Skeletal muscle tissue (tissue), 4 donors: Measurements from ENCODE around the gene CD200R1. TPM values are rescaled to one million over a fixed set of nuclear protein-coding genes. Genes with fewer than 3 reads are reported as not detected.

Experiments
- H3K27ac ChIP-seq: one replicate; pipeline ENCODE4 v1.7.0; 2013; ENCODE audit warnings: mild to moderate bottlenecking, low read depth, low read length, inconsistent platforms
- H3K27me3 ChIP-seq, 3 donors: one replicate each; pipeline ENCODE4 v1.7.0; 2013; ENCODE audit warnings: low read length in 3 of 3; ENCODE audit not compliant: control insufficient read depth in 3 of 3, insufficient read depth in 3 of 3
- H3K36me3 ChIP-seq, 3 donors: one replicate each; pipeline ENCODE4 v1.7.0; 2013; ENCODE audit warnings: low read length in 3 of 3; ENCODE audit not compliant: control insufficient read depth in 3 of 3, insufficient read depth in 3 of 3
- H3K4me1 ChIP-seq, 3 donors: one replicate each; pipeline ENCODE4 v1.7.0; 2013; ENCODE audit warnings: low read length in 3 of 3, mild to moderate bottlenecking in 3 of 3; ENCODE audit not compliant: control insufficient read depth in 3 of 3, insufficient read depth in 3 of 3
- H3K4me3 ChIP-seq, 3 donors: one replicate each; pipeline ENCODE4 v1.7.0; 2013; ENCODE audit warnings: low read length in 3 of 3
- H3K9ac ChIP-seq, 3 donors: one replicate each; pipeline ENCODE4 v1.7.0; 2013; ENCODE audit warnings: low read length in 3 of 3, mild to moderate bottlenecking in 3 of 3, moderate library complexity in 2 of 3, low read depth in 1 of 3
- H3K9me3 ChIP-seq, 3 donors: one replicate each; pipeline ENCODE4 v1.7.0; 2013; ENCODE audit warnings: low read length in 3 of 3; ENCODE audit not compliant: control insufficient read depth in 3 of 3
- total RNA-seq: library from RNA; depleted of rRNA; stranded (reverse); fragments of >200 nt; gene quantifications from one replicate; pipeline ENCODE4 v1.2.3, GENCODE V29; 2014
- donor health status: Osteomylitis.

The CD200R1 gene
- total RNA-seq, 1 donor from 2014 or later: 5.7 TPM

DNA sequence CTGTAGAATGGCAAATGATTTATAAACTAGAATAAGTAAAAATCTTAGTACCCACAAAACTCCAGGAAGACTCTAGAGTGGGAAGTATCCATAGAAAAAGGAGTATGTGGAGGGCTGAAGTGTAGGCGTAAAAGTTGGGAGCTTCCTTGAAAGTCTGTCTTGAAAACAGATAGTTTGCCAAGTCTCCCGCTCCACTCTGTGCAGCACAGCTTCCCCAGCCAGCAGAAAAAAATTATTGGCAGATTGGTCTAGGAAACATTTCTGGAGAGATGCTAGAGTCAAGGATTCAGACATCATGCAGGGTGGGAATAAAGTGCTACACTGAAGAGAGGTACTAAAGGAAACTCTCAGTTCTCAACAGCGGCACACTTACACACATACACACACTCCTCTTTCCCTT, 74.8 kb downstream of the CD200R1 start:
- no peak overlapping the region for H3K9ac ChIP-seq
- peaks cover 0 to 3% (median 2%) of the 10 kb centered on the region in 3 donors for H3K9me3 ChIP-seq
- H3K36me3 ChIP-seq: no peaks in the 10 kb centered on the region
- H3K4me3 ChIP-seq: peak overlapping the region in 1 of 3 donors; percentile 4
- no peaks in the 10 kb centered on the region for H3K4me1 ChIP-seq
- no peaks in the 10 kb centered on the region for H3K27me3 ChIP-seq
- H3K27ac ChIP-seq: no peak overlapping the region

- H3K36me3 ChIP-seq: no peaks in the 10 kb centered on the region
- H3K27ac ChIP-seq: no peak overlapping the region
- H3K27me3 ChIP-seq: no peaks in the 10 kb centered on the region
- no peak overlapping the region for H3K4me3 ChIP-seq
- H3K4me1 ChIP-seq: no peaks in the 10 kb centered on the region
- H3K9ac ChIP-seq: no peak overlapping the region
- no peaks in the 10 kb centered on the region for H3K9me3 ChIP-seq
These were observed 77.1 kb downstream of the CD200R1 start for GRCh38 chr3:112897791-112898190.

- Histone ChIP-seq H3K9me3 (no peaks in the 10 kb centered on the region), H3K27me3 (no peaks in the 10 kb centered on the region), H3K4me1 (no peaks in the 10 kb centered on the region), H3K4me3 (no peak overlapping the region), H3K9ac (no peak overlapping the region), H3K27ac (no peak overlapping the region), H3K36me3 (no peaks in the 10 kb centered on the region)
These were observed 80.6 kb downstream of the CD200R1 start for GRCh38 chr3:112894258-112894657.

- no peaks in the 10 kb centered on the region for H3K9me3 ChIP-seq
- H3K36me3 ChIP-seq: no peaks in the 10 kb centered on the region
- no peaks in the 10 kb centered on the region for H3K4me1 ChIP-seq
- no peak overlapping the region for H3K27ac ChIP-seq
- no peak overlapping the region for H3K4me3 ChIP-seq
- no peaks in the 10 kb centered on the region for H3K27me3 ChIP-seq
- no peak overlapping the region for H3K9ac ChIP-seq
These were observed 85.5 kb downstream of the CD200R1 start for GRCh38 chr3:112889357-112889756.

DNA sequence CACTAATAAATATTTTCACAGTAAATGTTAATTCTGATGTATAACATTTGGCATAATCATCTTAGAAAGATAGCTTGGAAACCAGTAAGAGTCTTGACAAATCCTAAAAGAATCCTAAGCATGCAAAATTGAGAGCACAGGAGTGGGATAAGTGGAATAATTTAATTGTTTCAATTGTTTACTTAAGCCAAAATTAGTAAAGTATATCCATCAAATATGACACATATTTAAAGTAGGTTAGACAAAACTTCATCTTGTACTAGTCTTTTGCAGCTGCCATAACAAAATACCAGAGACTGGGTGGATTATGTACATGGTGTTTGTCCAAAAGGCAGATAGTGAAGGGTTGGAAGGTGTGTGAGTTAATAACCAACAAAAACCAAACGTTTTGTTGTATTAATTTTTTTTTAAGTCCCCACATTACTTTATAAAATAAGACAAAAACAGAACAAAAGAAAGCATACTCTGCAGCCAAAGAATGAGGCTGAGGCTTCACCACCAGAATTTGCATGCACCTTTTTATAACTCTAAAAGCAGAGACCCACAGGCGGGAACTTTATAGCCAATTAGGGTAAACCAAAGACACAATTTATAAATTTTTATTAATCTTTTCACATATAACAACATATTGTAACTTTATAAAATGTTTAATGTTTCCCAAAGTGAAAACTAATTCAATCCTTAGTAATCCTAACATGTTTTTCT, 86.4 kb downstream of the CD200R1 start:
- H3K27ac ChIP-seq: no peak overlapping the region
- no peaks in the 10 kb centered on the region for H3K36me3 ChIP-seq
- no peak overlapping the region for H3K4me3 ChIP-seq
- H3K4me1 ChIP-seq: no peaks in the 10 kb centered on the region
- no peaks in the 10 kb centered on the region for H3K9me3 ChIP-seq
- H3K9ac ChIP-seq: no peak overlapping the region
- H3K27me3 ChIP-seq: no peaks in the 10 kb centered on the region

DNA sequence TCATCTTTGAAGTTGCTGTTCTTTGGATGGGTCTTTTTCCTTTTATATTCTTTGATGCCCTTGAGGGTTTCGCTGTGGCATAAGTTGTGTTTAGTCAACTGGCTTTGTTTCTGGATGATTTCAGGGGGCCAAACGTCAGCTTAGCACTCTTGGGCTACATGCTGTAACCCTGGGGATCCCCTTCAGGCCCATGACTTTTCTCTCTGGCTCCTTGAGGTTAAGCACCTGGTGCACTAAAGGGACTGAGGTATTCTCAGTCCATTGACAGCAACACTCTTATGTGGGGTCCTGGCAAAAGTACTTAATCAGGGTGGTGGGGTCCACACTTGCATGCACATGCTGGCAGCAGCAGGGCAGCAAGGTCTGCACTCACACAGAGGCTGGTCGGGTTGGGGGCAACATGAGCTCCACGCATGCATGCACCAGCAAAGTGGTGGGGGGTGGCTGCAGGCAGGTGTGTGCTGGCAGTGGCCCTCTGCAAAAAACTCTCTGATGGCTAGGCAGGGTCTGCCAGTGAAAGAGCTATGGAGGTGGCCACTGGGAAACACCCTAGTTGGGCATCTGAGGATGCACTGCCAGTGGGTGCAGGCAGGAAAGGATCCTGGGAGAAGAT, 90.1 kb downstream of the CD200R1 start:
- H3K36me3 ChIP-seq: no peaks in the 10 kb centered on the region
- H3K9me3 ChIP-seq: peaks cover 0 to 2% (median 0%) of the 10 kb centered on the region in 3 donors
- no peak overlapping the region for H3K4me3 ChIP-seq
- H3K4me1 ChIP-seq: no peaks in the 10 kb centered on the region
- no peak overlapping the region for H3K9ac ChIP-seq
- H3K27me3 ChIP-seq: no peaks in the 10 kb centered on the region
- H3K27ac ChIP-seq: no peak overlapping the region

DNA sequence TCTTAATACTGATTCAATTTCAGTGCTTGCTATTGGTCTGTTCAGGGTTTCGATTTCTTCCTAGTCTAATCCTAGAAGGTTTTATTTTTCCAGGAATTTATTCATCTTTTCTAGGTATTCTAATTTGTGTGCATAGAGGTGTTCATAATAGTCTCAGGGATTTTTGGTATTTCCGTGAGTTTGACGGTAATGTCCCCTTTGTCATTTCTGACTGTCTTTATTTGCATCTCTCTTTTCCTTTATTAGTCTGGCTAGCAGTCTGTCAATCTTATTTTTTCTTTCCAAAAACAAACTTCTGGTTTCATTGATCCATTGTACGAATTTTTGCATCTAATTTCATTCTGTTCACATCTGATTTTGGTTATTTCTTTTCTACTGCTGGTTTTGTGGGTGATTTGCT, 93.0 kb downstream of the CD200R1 start:
- no peaks in the 10 kb centered on the region for H3K4me1 ChIP-seq
- no peaks in the 10 kb centered on the region for H3K27me3 ChIP-seq
- no peak overlapping the region for H3K27ac ChIP-seq
- H3K36me3 ChIP-seq: no peaks in the 10 kb centered on the region
- H3K9ac ChIP-seq: no peak overlapping the region
- peaks cover 0 to 2% (median 0%) of the 10 kb centered on the region in 3 donors for H3K9me3 ChIP-seq
- no peak overlapping the region for H3K4me3 ChIP-seq

DNA sequence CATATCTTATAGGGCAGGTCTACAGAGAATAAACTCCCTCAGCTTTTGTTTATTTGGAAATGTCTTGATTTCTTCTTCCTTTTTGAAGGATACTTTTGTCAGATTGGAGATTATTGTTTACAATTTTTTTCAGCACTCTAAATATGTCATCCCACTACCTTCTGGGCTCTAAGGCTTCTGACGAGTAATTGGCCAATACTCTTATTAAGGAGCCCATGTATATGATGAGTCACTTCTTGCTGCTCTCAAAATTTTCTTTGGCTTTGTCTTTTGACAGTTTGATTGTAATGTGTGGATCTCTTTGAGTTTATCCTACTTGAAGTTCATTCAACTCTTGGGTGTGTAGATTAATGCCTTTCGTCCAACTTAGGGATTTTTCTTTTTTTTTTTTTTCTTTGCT, 99.3 kb downstream of the CD200R1 start:
- Histone ChIP-seq H3K27me3 (no peaks in the 10 kb centered on the region), H3K36me3 (no peaks in the 10 kb centered on the region), H3K9ac (no peak overlapping the region), H3K4me3 (no peak overlapping the region), H3K27ac (no peak overlapping the region), H3K9me3 (peaks cover 1 to 5% (median 2%) of the 10 kb centered on the region in 3 donors), H3K4me1 (no peaks in the 10 kb centered on the region)

DNA sequence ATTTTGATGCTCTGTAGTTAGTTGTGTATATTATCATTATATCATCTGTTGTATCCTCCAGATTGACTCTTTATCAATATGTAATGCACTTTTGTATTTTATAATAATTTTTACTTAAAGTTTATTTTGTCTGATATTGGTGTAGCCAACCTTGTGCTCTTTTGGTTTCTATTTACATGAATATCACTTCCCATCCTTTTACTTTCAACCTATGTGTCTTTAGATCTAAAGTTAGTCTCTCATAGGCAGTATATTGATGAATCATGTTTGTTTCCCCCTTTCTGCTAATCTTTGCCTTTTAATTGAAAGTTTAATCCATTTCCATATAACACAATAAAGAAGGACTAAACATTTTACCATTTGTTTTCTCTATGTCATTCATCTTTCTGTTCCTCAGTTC, 100.2 kb downstream of the CD200R1 start:
- no peak overlapping the region for H3K27ac ChIP-seq
- H3K9me3 ChIP-seq: peaks cover 0 to 6% (median 2%) of the 10 kb centered on the region in 3 donors
- no peak overlapping the region for H3K9ac ChIP-seq
- no peaks in the 10 kb centered on the region for H3K36me3 ChIP-seq
- H3K27me3 ChIP-seq: no peaks in the 10 kb centered on the region
- H3K4me3 ChIP-seq: no peak overlapping the region
- no peaks in the 10 kb centered on the region for H3K4me1 ChIP-seq

GRCh38 chr3:112873632-112874031, 101.3 kb downstream of the CD200R1 start:
- peaks cover 0 to 6% (median 2%) of the 10 kb centered on the region in 3 donors for H3K9me3 ChIP-seq

More at GRCh38 chr3:112873632-112874031, 101.3 kb downstream of the CD200R1 start:
- Histone ChIP-seq H3K4me3 (no peak overlapping the region), H3K9ac (no peak overlapping the region), H3K4me1 (no peaks in the 10 kb centered on the region), H3K27ac (no peak overlapping the region), H3K36me3 (no peaks in the 10 kb centered on the region), H3K27me3 (no peaks in the 10 kb centered on the region)
